ENCODE results near the gene RCC1.

- no peak for TF ChIP-seq POLR2AphosphoS5 (IDR thresholded peaks at IDR 0.05; ENCODE audit: low read depth, low read length)
- TF ChIP-seq POLR2A (IDR thresholded peaks at IDR 0.05; ENCODE audit: low read depth, low read length): no peak
- TF ChIP-seq TAF1 (IDR thresholded peaks at IDR 0.05; ENCODE audit: borderline replicate concordance, low read depth, low read length): no peak
Measured at GRCh38 chr1:28494737-28495136, 11.1 kb upstream of the RCC1 start.
